ENCODE data around the gene SH3BP5. TPM values are rescaled to one million over a fixed set of nuclear protein-coding genes. Genes with fewer than 3 reads are reported as not detected.

SH3BP5 gene
- total and polyA plus RNA-seq, 12 donors = 6.7 to 22.4 (median 9.8) TPM

DNA sequence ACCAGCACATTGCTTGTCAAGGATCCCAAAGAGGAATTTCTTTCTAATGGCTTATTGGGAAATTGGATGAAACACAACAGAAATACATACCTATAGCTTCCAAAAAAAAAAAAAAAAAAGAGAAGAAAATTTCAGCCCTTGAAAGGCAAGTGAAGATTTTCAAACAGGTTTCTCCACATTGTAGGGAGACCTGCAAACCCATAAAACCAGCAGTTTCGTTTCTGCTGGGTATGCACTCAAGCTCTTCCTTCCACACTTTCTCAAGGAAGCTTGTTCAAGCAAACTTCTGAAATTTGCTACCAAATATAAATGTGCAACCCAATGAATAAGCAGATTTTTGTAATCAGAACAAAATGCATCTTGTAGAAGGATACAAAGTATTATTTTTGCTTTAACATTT is 15.9 kb upstream of the SH3BP5 start:
- TF ChIP-seq, protein P1, sequence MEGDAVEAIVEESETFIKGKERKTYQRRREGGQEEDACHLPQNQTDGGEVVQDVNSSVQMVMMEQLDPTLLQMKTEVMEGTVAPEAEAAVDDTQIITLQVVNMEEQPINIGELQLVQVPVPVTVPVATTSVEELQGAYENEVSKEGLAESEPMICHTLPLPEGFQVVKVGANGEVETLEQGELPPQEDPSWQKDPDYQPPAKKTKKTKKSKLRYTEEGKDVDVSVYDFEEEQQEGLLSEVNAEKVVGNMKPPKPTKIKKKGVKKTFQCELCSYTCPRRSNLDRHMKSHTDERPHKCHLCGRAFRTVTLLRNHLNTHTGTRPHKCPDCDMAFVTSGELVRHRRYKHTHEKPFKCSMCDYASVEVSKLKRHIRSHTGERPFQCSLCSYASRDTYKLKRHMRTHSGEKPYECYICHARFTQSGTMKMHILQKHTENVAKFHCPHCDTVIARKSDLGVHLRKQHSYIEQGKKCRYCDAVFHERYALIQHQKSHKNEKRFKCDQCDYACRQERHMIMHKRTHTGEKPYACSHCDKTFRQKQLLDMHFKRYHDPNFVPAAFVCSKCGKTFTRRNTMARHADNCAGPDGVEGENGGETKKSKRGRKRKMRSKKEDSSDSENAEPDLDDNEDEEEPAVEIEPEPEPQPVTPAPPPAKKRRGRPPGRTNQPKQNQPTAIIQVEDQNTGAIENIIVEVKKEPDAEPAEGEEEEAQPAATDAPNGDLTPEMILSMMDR (IDR thresholded peaks at IDR 0.05) = no peak
- DNase-seq (no peak), ATAC-seq (no peak)
- Histone ChIP-seq H3K4me1 (peaks cover 0 to 24% (median 0%) of the 10 kb centered on the region in 9 donors), H3K36me3 (no peaks in the 10 kb centered on the region), H3K27ac (peak overlapping the region in 1 of 10 donors; percentile 32), H3K27me3 (no peaks in the 10 kb centered on the region), H3K4me3 (no peak overlapping the region), H3K9me3 (peaks cover 0 to 26% (median 4%) of the 10 kb centered on the region in 11 donors)
- WGBS, 2 donors = 65 to 77% methylated on average over 1 of the region's 1 CpG
- intact Hi-C loops (cut with DNase I) = no loop called here

DNA sequence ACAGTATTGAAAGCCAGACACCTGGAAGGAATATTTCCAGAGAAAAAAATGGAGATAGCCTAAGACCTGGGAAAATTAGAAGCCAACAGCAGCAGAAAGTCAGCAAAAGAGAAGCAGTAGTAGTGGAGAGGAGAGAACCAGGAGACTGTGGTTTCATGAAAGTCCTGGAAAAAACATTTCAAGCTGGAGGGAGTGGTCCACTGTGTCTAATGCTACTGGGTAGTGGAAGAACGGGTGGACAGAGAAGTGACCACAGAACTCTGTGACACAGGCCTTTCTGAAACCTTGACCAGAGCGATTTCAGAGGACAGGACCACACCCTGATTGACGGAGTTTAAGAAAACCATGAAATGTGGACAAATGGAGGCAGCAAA is 15.3 kb upstream of the SH3BP5 start:
- H3K27me3 ChIP-seq = no peaks in the 10 kb centered on the region
- no peak overlapping the region for H3K4me3 ChIP-seq
- DNase-seq = no peak
- intact Hi-C loops (cut with DNase I) = no loop called here
- no peaks in the 10 kb centered on the region for H3K36me3 ChIP-seq
- 84 to 89% methylated on average over 3 of the region's 3 CpGs for WGBS, 2 donors
- H3K9me3 ChIP-seq = peaks cover 0 to 28% (median 4%) of the 10 kb centered on the region in 11 donors
- TF ChIP-seq, protein P1 (IDR thresholded peaks at IDR 0.05) = no peak
- ATAC-seq = peak in 2 of 8 donors; percentile 41 to 44
- peaks cover 0 to 30% (median 0%) of the 10 kb centered on the region in 9 donors for H3K4me1 ChIP-seq
- peak overlapping the region in 1 of 10 donors; percentile 49 for H3K27ac ChIP-seq

DNA sequence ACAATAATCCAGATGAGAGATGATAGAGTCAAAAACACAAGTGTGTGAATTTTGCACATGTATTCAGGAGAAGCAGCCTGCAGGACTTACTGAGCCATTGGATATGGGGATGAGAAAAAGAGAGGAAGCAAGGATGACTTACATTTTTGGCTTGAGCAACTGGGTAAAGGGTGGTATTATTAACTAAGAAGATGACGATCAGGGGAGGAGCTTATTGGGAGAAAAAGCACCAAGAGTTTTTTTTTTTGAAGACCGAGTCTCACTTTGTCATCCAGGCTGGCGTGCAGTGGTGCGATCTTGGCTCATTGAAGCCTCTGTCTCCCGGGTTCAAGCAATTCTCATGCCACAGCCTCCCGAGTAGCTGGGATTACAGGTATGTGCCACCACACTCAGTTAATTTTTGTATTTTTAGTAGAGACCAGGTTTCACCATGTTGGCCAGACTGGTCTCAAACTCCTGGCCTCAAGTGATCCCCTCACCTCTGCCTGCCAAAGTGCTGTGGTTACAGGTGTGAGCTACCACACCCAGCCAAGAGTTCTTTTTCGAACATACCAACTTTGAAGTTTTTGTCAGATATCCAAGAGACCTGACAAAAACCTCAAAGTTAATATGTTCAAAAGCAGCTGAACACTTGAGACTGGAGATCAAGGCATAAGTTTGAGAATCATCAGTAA is 14.8 kb upstream of the SH3BP5 start:
- Histone ChIP-seq H3K4me3 (no peak overlapping the region), H3K27ac (peak overlapping the region in 1 of 10 donors; percentile 49), H3K27me3 (no peaks in the 10 kb centered on the region), H3K9me3 (peaks cover 0 to 26% (median 4%) of the 10 kb centered on the region in 11 donors), H3K36me3 (no peaks in the 10 kb centered on the region), H3K4me1 (peaks cover 0 to 33% (median 0%) of the 10 kb centered on the region in 9 donors)
- intact Hi-C loops (cut with DNase I) = no loop called here
- TF ChIP-seq, protein P1 (IDR thresholded peaks at IDR 0.05) = no peak
- 92 to 93% methylated on average over 7 of the region's 7 CpGs for WGBS, 2 donors
- ATAC-seq (no peak), DNase-seq (no peak)

DNA sequence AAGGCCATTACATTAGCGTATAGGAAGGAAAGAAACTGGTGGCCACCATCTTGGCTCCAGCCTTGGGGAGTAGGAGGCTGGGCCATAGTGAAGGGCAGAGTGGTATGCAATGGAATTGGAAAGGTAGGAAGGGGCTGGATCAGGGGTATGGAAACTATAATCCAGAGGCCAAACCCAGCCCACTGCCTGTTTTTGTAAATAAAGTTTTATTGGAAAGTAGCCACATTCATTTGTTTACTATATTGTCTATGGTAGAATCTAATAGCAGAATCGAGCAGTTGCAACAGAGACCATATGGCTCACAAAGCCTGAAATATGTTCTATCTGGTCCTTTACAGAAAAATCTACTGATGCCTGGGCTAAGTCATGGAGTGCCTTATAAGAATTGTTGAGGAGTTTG is 14.1 kb upstream of the SH3BP5 start:
- H3K4me3 ChIP-seq = no peak overlapping the region
- no peak for ATAC-seq
- 94 to 96% methylated on average over 2 of the region's 2 CpGs for WGBS, 2 donors

More for the DNA sequence above, 14.1 kb upstream of the SH3BP5 start:
- intact Hi-C loops (cut with DNase I) = no loop called here
- H3K27ac ChIP-seq = no peak overlapping the region
- no peaks in the 10 kb centered on the region for H3K36me3 ChIP-seq
- TF ChIP-seq, protein P1 (IDR thresholded peaks at IDR 0.05) = no peak
- H3K27me3 ChIP-seq = no peaks in the 10 kb centered on the region
- peaks cover 0 to 21% (median 2%) of the 10 kb centered on the region in 11 donors for H3K9me3 ChIP-seq
- no peak for DNase-seq
- peaks cover 0 to 33% (median 0%) of the 10 kb centered on the region in 9 donors for H3K4me1 ChIP-seq
